Measurements from ENCODE around the gene ANO1.

DNA sequence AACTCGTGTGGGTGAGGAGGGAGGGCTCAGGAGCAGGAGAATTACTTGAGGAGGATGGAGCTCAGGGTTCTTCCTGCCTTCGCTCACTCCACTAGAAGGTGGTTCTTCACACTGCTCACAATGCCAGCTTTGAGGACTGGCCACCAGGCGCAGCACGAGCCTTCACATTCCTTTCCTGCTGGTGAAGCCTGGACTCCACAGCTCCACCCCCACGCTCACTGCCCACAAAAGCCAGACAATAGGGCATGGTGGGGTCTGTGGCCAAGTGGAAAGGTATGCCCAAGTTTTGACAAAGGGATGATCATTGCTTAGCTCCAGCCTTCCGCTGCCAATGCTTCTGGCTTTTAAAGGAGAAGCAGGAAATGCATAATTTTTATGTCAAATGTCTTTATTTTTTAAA, 67.0 kb downstream of the ANO1 start:
- TF ChIP-seq, protein P1, sequence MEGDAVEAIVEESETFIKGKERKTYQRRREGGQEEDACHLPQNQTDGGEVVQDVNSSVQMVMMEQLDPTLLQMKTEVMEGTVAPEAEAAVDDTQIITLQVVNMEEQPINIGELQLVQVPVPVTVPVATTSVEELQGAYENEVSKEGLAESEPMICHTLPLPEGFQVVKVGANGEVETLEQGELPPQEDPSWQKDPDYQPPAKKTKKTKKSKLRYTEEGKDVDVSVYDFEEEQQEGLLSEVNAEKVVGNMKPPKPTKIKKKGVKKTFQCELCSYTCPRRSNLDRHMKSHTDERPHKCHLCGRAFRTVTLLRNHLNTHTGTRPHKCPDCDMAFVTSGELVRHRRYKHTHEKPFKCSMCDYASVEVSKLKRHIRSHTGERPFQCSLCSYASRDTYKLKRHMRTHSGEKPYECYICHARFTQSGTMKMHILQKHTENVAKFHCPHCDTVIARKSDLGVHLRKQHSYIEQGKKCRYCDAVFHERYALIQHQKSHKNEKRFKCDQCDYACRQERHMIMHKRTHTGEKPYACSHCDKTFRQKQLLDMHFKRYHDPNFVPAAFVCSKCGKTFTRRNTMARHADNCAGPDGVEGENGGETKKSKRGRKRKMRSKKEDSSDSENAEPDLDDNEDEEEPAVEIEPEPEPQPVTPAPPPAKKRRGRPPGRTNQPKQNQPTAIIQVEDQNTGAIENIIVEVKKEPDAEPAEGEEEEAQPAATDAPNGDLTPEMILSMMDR (IDR thresholded peaks at IDR 0.05) = no peak
- no peak for TF ChIP-seq NFIC (IDR thresholded peaks at IDR 0.05; ENCODE audit: borderline replicate concordance)
- TF ChIP-seq MAX (IDR thresholded peaks at IDR 0.05; ENCODE audit: low read depth) = no peak
- no peak for TF ChIP-seq POLR2AphosphoS5 (IDR thresholded peaks at IDR 0.05; ENCODE audit: low read depth, low read length)
- TF ChIP-seq NRF1 (IDR thresholded peaks at IDR 0.05; ENCODE audit: low read depth, low read length) = no peak
- TF ChIP-seq RFX5 (IDR thresholded peaks at IDR 0.05; ENCODE audit: low read length) = no peak
- TF ChIP-seq SMC3 (IDR thresholded peaks at IDR 0.05; ENCODE audit: low read depth, low read length) = no peak
- TF ChIP-seq RCOR1 (IDR thresholded peaks at IDR 0.05; ENCODE audit: low read length) = no peak
- no peak for TF ChIP-seq TEAD4 (IDR thresholded peaks at IDR 0.05; ENCODE audit: borderline replicate concordance, insufficient read depth)
- TF ChIP-seq RAD21 (IDR thresholded peaks at IDR 0.05; ENCODE audit: low read length) = no peak
